H1 (cell line): Measurements from ENCODE around the gene CCSER2.

ENCODE experiments used
- POLR2AphosphoS5 ChIP-seq: IDR thresholded peaks from 2 replicates; pipeline ENCODE4 v1.6.1; 2011; ENCODE audit warnings: low read depth, low read length
- TF ChIP-seq, protein P1 (sequence below), 3 experiments: IDR thresholded peaks; 1 replicate in 2 of 3; 2 replicates in 1 of 3; pipeline versions ENCODE4 v1.5.1 to v1.6.1; 2011; ENCODE audit warnings: low read length in 3 of 3, mild to moderate bottlenecking in 3 of 3, inconsistent platforms in 2 of 3, low read depth in 1 of 3, moderate library complexity in 1 of 3; ENCODE audit not compliant: insufficient read depth in 1 of 3; ENCODE audit errors: control extremely low read depth in 1 of 3

DNA sequence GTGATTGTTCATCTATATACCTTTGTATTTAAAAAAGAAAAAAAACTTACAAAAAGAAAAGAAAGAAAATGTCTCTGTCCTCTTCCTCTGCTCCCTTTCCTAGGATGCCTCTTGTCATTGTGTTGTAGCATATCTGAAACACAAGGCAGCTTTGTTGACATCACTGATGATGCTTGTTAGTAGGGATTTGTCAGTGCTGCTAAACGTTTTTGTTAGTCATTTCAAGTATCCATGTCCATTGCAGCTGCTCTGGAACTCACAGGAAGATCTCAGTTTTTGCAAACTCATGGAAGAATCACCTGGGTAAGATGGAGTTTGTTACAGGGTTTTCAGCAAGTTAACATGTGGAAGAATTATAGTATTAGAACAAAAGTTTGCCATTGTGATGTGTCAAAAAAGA lies 123.6 kb downstream of the CCSER2 start:
- TF ChIP-seq POLR2AphosphoS5 = no peak
- TF ChIP-seq, protein P1, sequence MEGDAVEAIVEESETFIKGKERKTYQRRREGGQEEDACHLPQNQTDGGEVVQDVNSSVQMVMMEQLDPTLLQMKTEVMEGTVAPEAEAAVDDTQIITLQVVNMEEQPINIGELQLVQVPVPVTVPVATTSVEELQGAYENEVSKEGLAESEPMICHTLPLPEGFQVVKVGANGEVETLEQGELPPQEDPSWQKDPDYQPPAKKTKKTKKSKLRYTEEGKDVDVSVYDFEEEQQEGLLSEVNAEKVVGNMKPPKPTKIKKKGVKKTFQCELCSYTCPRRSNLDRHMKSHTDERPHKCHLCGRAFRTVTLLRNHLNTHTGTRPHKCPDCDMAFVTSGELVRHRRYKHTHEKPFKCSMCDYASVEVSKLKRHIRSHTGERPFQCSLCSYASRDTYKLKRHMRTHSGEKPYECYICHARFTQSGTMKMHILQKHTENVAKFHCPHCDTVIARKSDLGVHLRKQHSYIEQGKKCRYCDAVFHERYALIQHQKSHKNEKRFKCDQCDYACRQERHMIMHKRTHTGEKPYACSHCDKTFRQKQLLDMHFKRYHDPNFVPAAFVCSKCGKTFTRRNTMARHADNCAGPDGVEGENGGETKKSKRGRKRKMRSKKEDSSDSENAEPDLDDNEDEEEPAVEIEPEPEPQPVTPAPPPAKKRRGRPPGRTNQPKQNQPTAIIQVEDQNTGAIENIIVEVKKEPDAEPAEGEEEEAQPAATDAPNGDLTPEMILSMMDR (IDR thresholded peaks at IDR 0.05; ENCODE audit: control extremely low read depth in 1 of 3, insufficient read depth in 1 of 3, low read depth in 1 of 3, low read length in 3 of 3) = no peak
